GM12872 (cell line): Measurements from ENCODE around the gene CDHR4.

Experiments used
- CTCF ChIP-seq: IDR thresholded peaks from 3 replicates; pipeline ENCODE4 v1.5.1; 2011; ENCODE audit warnings: low read depth, mild to moderate bottlenecking, low read length, moderate library complexity; ENCODE audit not compliant: insufficient read depth

The CDHR4 gene

GRCh38 chr3:49799105-49799504, 568 bp downstream of the CDHR4 start:
- no peak for TF ChIP-seq CTCF

GRCh38 chr3:49794926-49795905, 4.5 kb downstream of the CDHR4 start:
- no peak for TF ChIP-seq CTCF

GRCh38 chr3:49794431-49794830, 5.2 kb downstream of the CDHR4 start:
- no peak for TF ChIP-seq CTCF

- TF ChIP-seq CTCF: no peak
These were observed 6.1 kb downstream of the CDHR4 start for GRCh38 chr3:49793486-49794085.

GRCh38 chr3:49792371-49793150, 7.1 kb downstream of the CDHR4 start:
- TF ChIP-seq CTCF: no peak

- TF ChIP-seq CTCF: no peak
These were observed 8.1 kb downstream of the CDHR4 start for GRCh38 chr3:49791571-49791970.
